H1 (cell line): Measurements from ENCODE around the gene ASB8. TPM values are rescaled to one million over a fixed set of nuclear protein-coding genes. Genes with fewer than 3 reads are reported as not detected.

ENCODE experiments used
- ASH2L ChIP-seq: fragments of 200-600, 300-600 bp; sonication (generic); IDR thresholded peaks from one replicate; pipeline ENCODE4 v1.7.1; 2017; ENCODE audit warnings: low read length
- BACH1 ChIP-seq: IDR thresholded peaks from 2 replicates; pipeline ENCODE4 v1.6.1; 2012; ENCODE audit warnings: low read length, improper control_type of control experiment
- CHD1 ChIP-seq: IDR thresholded peaks from 2 replicates; pipeline ENCODE4 v1.6.1; 2012; ENCODE audit warnings: low read depth, low read length, improper control_type of control experiment
- CREB1 ChIP-seq: IDR thresholded peaks from 2 replicates; pipeline ENCODE4 v1.6.1; 2012; ENCODE audit warnings: inconsistent platforms
- JUND ChIP-seq: IDR thresholded peaks from 2 replicates; pipeline ENCODE4 v1.6.1; 2011; ENCODE audit warnings: mild to moderate bottlenecking, improper control_type of control experiment, low read length
- KDM4A ChIP-seq: IDR thresholded peaks from one replicate; pipeline ENCODE4 v1.7.1; 2012; ENCODE audit warnings: low read depth, mild to moderate bottlenecking, moderate library complexity, low read length, inconsistent platforms; ENCODE audit not compliant: severe bottlenecking
- KDM5A ChIP-seq: fragments of 200-600 bp; IDR thresholded peaks from 2 replicates; pipeline ENCODE4 v1.7.1; 2012; ENCODE audit warnings: mild to moderate bottlenecking, low read length, inconsistent platforms, mixed read lengths
- NANOG ChIP-seq: IDR thresholded peaks from 2 replicates; pipeline ENCODE4 v1.6.1; 2011; ENCODE audit warnings: low read length, low read depth, mild to moderate bottlenecking, inconsistent platforms; ENCODE audit not compliant: insufficient read depth, poor library complexity, severe bottlenecking
- SAP30 ChIP-seq: fragments of 300-600 bp; sonication (generic); IDR thresholded peaks from 2 replicates; pipeline ENCODE4 v1.7.1; 2012; ENCODE audit warnings: low read length, moderate library complexity, mild to moderate bottlenecking, inconsistent platforms; ENCODE audit not compliant: insufficient read depth, insufficient replicate concordance
- SIX5 ChIP-seq: IDR thresholded peaks from 2 replicates; pipeline ENCODE4 v1.6.1; 2011; ENCODE audit warnings: mild to moderate bottlenecking, low read depth, low read length
- SP2 ChIP-seq: IDR thresholded peaks from 2 replicates; pipeline ENCODE4 v1.6.1; 2012; ENCODE audit warnings: mild to moderate bottlenecking, low read length, inconsistent platforms
- SP4 ChIP-seq: IDR thresholded peaks from 2 replicates; pipeline ENCODE4 v1.6.1; 2012; ENCODE audit warnings: low read length, inconsistent platforms
- SRF ChIP-seq: IDR thresholded peaks from 2 replicates; pipeline ENCODE4 v1.6.1; 2011; ENCODE audit warnings: mild to moderate bottlenecking, low read depth, low read length, moderate library complexity
- SUZ12 ChIP-seq: fragments of 200-600 bp; sonication (generic); IDR thresholded peaks from 2 replicates; pipeline ENCODE4 v1.6.1; 2012; ENCODE audit warnings: mild to moderate bottlenecking, inconsistent platforms, low read length, moderate library complexity, mixed read lengths
- TAF1 ChIP-seq: IDR thresholded peaks from 2 replicates; pipeline ENCODE4 v1.6.1; 2011; ENCODE audit warnings: mild to moderate bottlenecking, low read depth, low read length
- TAF7 ChIP-seq: optimal IDR thresholded peaks from 2 replicates; pipeline ENCODE3; 2011; ENCODE audit warnings: low read depth, mild to moderate bottlenecking, inconsistent platforms, low read length, moderate library complexity, borderline replicate concordance
- TBP ChIP-seq: IDR thresholded peaks from 2 replicates; pipeline ENCODE4 v1.6.1; 2011; ENCODE audit warnings: low read depth, low read length, improper control_type of control experiment
- TEAD4 ChIP-seq: IDR thresholded peaks from 2 replicates; pipeline ENCODE4 v1.6.1; 2012; ENCODE audit warnings: low read depth, low read length, inconsistent platforms, mixed read lengths
- polyA plus RNA-seq, 7 experiments: library from polyadenylated mRNA; depleted of rRNA in 3 of 7; stranded (reverse) in 5 of 7; unstranded in 2 of 7; fragments of >200 nt in 5 of 7; fragments of 200-250 nt in 2 of 7; gene quantifications; 1 replicate in 5 of 7; 2 replicates in 1 of 7; 4 replicates in 1 of 7; pipeline versions ENCODE4 v1.2.1 to v1.2.3, GENCODE V29; 2011 to 2013; ENCODE audit warnings: missing spikeins in 2 of 7, mixed read lengths in 2 of 7
- total RNA-seq: library from RNA; stranded (reverse); fragmentation: NEBNext Ultra II Directional; extraction: Animal tissue kit (Norgen Biotek cat#: 25700); gene quantifications from 2 replicates; pipeline ENCODE4 v1.2.1, GENCODE V29; 2021
- TF ChIP-seq, protein P1 (sequence below): IDR thresholded peaks from 2 replicates; pipeline ENCODE4 v1.6.1; 2012; ENCODE audit warnings: inconsistent platforms
- TF ChIP-seq, protein P2 (sequence below): IDR thresholded peaks from 2 replicates; pipeline ENCODE4 v1.6.1; 2012; ENCODE audit warnings: inconsistent platforms
- TF ChIP-seq, protein P3 (sequence below), 3 experiments: IDR thresholded peaks; 1 replicate in 2 of 3; 2 replicates in 1 of 3; pipeline versions ENCODE4 v1.5.1 to v1.6.1; 2011; ENCODE audit warnings: low read length in 3 of 3, mild to moderate bottlenecking in 3 of 3, inconsistent platforms in 2 of 3, low read depth in 1 of 3, moderate library complexity in 1 of 3; ENCODE audit not compliant: insufficient read depth in 1 of 3; ENCODE audit errors: control extremely low read depth in 1 of 3

ASB8 gene
- total and polyA plus RNA-seq, 2 of the 8 experiments (the other 6 are each of a cell fraction or from before 2014, with no cell fraction given), result 3.8 to 8.3 TPM

- TF ChIP-seq, protein P1, sequence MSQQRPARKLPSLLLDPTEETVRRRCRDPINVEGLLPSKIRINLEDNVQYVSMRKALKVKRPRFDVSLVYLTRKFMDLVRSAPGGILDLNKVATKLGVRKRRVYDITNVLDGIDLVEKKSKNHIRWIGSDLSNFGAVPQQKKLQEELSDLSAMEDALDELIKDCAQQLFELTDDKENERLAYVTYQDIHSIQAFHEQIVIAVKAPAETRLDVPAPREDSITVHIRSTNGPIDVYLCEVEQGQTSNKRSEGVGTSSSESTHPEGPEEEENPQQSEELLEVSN, result peak; percentile 43; the same call in 1 of the 2 replicates
- TF ChIP-seq KDM4A (peak; percentile 74), BACH1 (no peak), NANOG (peak; percentile 53), TBP (peak; percentile 71; the same call in 1 of the 2 replicates), SP2 (no peak), KDM5A (peak; percentile 90), SRF (peak; percentile 41; the same call in 1 of the 2 replicates), TAF7 (peak; percentile 57), SIX5 (no peak), JUND (no peak), TEAD4 (0 out of 2 replicates have a peak, but pooled peaks have one; percentile 1), CHD1 (no peak), TAF1 (peak; percentile 92), SAP30 (no peak), SUZ12 (no peak), CREB1 (peak; percentile 25), SP4 (no peak; the same call in 1 of the 2 replicates), ASH2L (peak; percentile 99)
- TF ChIP-seq, protein P2, sequence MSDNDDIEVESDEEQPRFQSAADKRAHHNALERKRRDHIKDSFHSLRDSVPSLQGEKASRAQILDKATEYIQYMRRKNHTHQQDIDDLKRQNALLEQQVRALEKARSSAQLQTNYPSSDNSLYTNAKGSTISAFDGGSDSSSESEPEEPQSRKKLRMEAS, result no peak; the same call in none of the 2 replicates
- TF ChIP-seq, protein P3, sequence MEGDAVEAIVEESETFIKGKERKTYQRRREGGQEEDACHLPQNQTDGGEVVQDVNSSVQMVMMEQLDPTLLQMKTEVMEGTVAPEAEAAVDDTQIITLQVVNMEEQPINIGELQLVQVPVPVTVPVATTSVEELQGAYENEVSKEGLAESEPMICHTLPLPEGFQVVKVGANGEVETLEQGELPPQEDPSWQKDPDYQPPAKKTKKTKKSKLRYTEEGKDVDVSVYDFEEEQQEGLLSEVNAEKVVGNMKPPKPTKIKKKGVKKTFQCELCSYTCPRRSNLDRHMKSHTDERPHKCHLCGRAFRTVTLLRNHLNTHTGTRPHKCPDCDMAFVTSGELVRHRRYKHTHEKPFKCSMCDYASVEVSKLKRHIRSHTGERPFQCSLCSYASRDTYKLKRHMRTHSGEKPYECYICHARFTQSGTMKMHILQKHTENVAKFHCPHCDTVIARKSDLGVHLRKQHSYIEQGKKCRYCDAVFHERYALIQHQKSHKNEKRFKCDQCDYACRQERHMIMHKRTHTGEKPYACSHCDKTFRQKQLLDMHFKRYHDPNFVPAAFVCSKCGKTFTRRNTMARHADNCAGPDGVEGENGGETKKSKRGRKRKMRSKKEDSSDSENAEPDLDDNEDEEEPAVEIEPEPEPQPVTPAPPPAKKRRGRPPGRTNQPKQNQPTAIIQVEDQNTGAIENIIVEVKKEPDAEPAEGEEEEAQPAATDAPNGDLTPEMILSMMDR (IDR thresholded peaks at IDR 0.05; ENCODE audit: control extremely low read depth in 1 of 3, insufficient read depth in 1 of 3, low read depth in 1 of 3, low read length in 3 of 3), result no peak
Measured at GRCh38 chr12:48105867-48106680, 51.2 kb downstream of the ASB8 start, which contains the start of gene SENP1 (continued).
